Heart left ventricle (tissue), 13 donors: ENCODE measurements around the gene C2CD4D.

Experiments
- CTCF ChIP-seq, 12 donors: fragments of 200-600 bp; sonication (generic) in 4 of 12; IDR thresholded peaks; one replicate each; pipeline versions ENCODE4 v1.5.0 to v1.8.0; 2018 to 2022; ENCODE audit warnings: antibody characterized with exemption in 12 of 12, mild to moderate bottlenecking in 5 of 12
- POLR2A ChIP-seq, 2 donors: fragments of 450-650 bp; IDR thresholded peaks; one replicate each; pipeline ENCODE4 v1.6.1; 2017; ENCODE audit warnings: antibody characterized with exemption in 2 of 2, mild to moderate bottlenecking in 2 of 2, moderate library complexity in 2 of 2
- donor health status: ischemic (EF 13 %, LVEDD 7.1; RV severe dilation, severe dysfunction).
- donor health status: DM: no; HTN: yes; CAD: no.
- donor health status: DM: no; HTN: no; CAD: no.
- donor health status: ischemic (EF 25% LVEDD 6.9; RV normal size, moderate dysfunction).
- donor health status: ischemic (EF 25% LVEDD 5.7; RV mildly dilated, moderate dysfunction).
- donor health status: ischemic (EF 35%, LVEDD 5.7; RV mildly dilated, moderate dysfunction).
- donor health status: nonischemic (EF 11% LVEDD 7.7; RV severe dilation, severe dysfunction).
- donor health status: DM: yes; HTN: yes; CAD: no.
- donor health status: PGD.
- donor health status: ischemic (EF 29% LVEDD 5.4; RV normal size, mild dysfunction).
- donor health status: nonischemic (EF 23%, LVEDD 6.1; RV moderate dilation, normal function).

GRCh38 chr1:151838222-151839081 is 1.2 kb downstream of the C2CD4D start:
- TF ChIP-seq CTCF (IDR thresholded peaks at IDR 0.05) (no peak), POLR2A (IDR thresholded peaks at IDR 0.05) (no peak)
